GM19397 (cell line): ENCODE measurements around the gene CPLANE1.
A peak's percentile ranks its signal among the peaks of the same experiment; 100 is the strongest.
"Not testable (repeated sequence)": the region's sequence is repeated elsewhere in the genome, so short reads cannot be mapped to it uniquely, and the experiment has no call there.

Experiments used
- ATAC-seq: cut with Tn5 transposase; IDR thresholded peaks from one replicate; pipeline ENCODE4 v1.9.1; 2021; ENCODE audit warnings: mild to moderate bottlenecking, moderate library complexity; ENCODE audit not compliant: unreplicated experiment

Gene CPLANE1

GRCh38 chr5:37208883-37209797 is 40.0 kb downstream of the CPLANE1 start:
- ATAC-seq, result no peak

- no peak for ATAC-seq
These were observed 41.4 kb downstream of the CPLANE1 start for GRCh38 chr5:37207802-37208201.

GRCh38 chr5:37206736-37207135 is 42.4 kb downstream of the CPLANE1 start:
- no peak for ATAC-seq

GRCh38 chr5:37198842-37199241 is 50.3 kb downstream of the CPLANE1 start:
- ATAC-seq, result no peak

GRCh38 chr5:37198061-37198460 is 51.1 kb downstream of the CPLANE1 start:
- no peak for ATAC-seq

- peak; percentile 73 for ATAC-seq
These were observed 51.7 kb downstream of the CPLANE1 start for GRCh38 chr5:37197340-37198050.

- ATAC-seq, result no peak
These were observed 58.6 kb downstream of the CPLANE1 start for GRCh38 chr5:37190592-37190991.

GRCh38 chr5:37189355-37189754 is 59.8 kb downstream of the CPLANE1 start:
- ATAC-seq, result no peak

GRCh38 chr5:37187465-37187977 is 61.7 kb downstream of the CPLANE1 start:
- no peak for ATAC-seq

- ATAC-seq, result peak; percentile 92
These were observed 64.3 kb downstream of the CPLANE1 start for GRCh38 chr5:37184748-37185364.

- ATAC-seq, result no peak
These were observed 66.5 kb downstream of the CPLANE1 start for GRCh38 chr5:37182667-37183066.

GRCh38 chr5:37174928-37175327 is 74.2 kb downstream of the CPLANE1 start:
- ATAC-seq, result no peak

- no peak for ATAC-seq
These were observed 76.2 kb downstream of the CPLANE1 start for GRCh38 chr5:37172957-37173356.

GRCh38 chr5:37170856-37171255 is 78.3 kb downstream of the CPLANE1 start:
- no peak for ATAC-seq

- no peak for ATAC-seq
These were observed 83.0 kb downstream of the CPLANE1 start for GRCh38 chr5:37166197-37166596.

GRCh38 chr5:37165761-37166160 is 83.4 kb downstream of the CPLANE1 start:
- no peak for ATAC-seq

- no peak for ATAC-seq
These were observed 95.5 kb downstream of the CPLANE1 start for GRCh38 chr5:37153661-37154060.

GRCh38 chr5:37146896-37147295 is 102.3 kb downstream of the CPLANE1 start:
- no peak for ATAC-seq

- no peak for ATAC-seq
These were observed 112.5 kb downstream of the CPLANE1 start for GRCh38 chr5:37136694-37137093.

GRCh38 chr5:37135312-37135711 is 113.9 kb downstream of the CPLANE1 start:
- not testable (repeated sequence) for ATAC-seq

GRCh38 chr5:37133939-37134338 is 115.2 kb downstream of the CPLANE1 start:
- ATAC-seq, result no peak
